ENCODE data around the gene PRKAA2.

Gene PRKAA2

DNA sequence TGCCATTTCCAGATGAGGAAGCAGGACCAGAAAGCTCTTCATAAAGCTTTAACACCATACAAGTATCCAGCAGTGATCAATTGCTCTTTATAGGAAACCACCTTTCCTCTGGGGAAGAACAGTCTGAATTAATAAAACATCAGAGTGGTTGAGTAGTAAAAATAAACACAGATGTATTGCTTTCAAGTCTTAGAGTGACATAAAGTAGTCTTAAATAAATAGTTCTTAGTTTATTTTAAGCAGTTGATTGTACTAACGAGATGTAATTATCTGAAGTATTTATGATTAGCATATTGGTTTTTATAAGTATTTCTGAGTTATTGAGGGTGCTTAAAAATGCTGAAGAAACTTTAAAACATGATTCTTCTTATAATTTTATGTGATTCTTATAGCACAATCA is 67.0 kb downstream of the PRKAA2 start:
- no peak overlapping the region for H3K4me3 ChIP-seq (ENCODE audit: low read depth, low read length)
- TF ChIP-seq, protein P1, sequence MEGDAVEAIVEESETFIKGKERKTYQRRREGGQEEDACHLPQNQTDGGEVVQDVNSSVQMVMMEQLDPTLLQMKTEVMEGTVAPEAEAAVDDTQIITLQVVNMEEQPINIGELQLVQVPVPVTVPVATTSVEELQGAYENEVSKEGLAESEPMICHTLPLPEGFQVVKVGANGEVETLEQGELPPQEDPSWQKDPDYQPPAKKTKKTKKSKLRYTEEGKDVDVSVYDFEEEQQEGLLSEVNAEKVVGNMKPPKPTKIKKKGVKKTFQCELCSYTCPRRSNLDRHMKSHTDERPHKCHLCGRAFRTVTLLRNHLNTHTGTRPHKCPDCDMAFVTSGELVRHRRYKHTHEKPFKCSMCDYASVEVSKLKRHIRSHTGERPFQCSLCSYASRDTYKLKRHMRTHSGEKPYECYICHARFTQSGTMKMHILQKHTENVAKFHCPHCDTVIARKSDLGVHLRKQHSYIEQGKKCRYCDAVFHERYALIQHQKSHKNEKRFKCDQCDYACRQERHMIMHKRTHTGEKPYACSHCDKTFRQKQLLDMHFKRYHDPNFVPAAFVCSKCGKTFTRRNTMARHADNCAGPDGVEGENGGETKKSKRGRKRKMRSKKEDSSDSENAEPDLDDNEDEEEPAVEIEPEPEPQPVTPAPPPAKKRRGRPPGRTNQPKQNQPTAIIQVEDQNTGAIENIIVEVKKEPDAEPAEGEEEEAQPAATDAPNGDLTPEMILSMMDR (IDR thresholded peaks at IDR 0.05; ENCODE audit: low read depth, low read length, missing control alignments), result no peak
- DNase-seq (ENCODE audit: low read depth), result no peak

DNA sequence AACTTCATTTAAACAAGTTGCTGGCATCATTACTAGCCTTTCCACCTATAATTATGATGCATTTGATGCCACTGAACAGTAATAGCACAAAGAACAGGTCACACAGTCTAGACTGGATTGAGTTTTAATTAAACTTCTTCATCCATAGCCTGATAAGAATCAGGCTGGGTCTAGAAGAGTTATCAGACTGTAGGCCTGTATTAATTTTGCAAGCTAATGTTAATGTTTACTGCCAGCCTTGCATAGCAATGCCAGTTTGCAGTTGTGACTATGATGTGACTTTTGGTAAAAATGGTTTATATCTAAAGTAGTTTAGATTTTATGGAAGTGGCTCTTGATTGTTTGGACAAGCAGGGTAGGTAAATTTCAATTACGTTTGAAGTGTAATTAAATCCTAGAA is 68.0 kb downstream of the PRKAA2 start:
- no peak for DNase-seq (ENCODE audit: low read depth)
- TF ChIP-seq, protein P1 (IDR thresholded peaks at IDR 0.05; ENCODE audit: low read depth, low read length, missing control alignments), result no peak
- no peak overlapping the region for H3K4me3 ChIP-seq (ENCODE audit: low read depth, low read length)

GRCh38 chr1:56715156-56715555 is 70.0 kb downstream of the PRKAA2 start:
- no peak for DNase-seq (ENCODE audit: low read depth)
- TF ChIP-seq, protein P1 (IDR thresholded peaks at IDR 0.05; ENCODE audit: low read depth, low read length, missing control alignments), result no peak
- H3K4me3 ChIP-seq (ENCODE audit: low read depth, low read length), result no peak overlapping the region

DNA sequence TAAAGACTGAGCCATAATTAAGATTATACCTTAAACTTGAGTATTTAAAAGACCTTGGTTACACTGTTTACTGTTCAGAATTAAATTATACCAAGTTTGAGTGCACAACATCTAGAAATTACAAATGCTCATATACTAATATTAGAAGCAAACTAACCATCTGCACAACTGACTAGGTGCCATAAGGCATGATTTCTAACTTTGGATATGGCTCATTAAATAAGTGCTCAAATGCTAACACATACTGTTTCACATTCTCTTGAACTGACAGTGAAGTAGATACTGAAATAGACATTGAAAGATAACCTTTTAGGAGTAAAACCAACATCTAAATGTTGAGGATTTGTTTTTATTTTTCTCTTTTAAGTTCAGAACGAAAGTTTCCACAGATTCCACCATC is 74.1 kb downstream of the PRKAA2 start:
- H3K4me3 ChIP-seq (ENCODE audit: low read depth, low read length), result no peak overlapping the region
- DNase-seq (ENCODE audit: low read depth), result no peak
- TF ChIP-seq, protein P1 (IDR thresholded peaks at IDR 0.05; ENCODE audit: low read depth, low read length, missing control alignments), result no peak

DNA sequence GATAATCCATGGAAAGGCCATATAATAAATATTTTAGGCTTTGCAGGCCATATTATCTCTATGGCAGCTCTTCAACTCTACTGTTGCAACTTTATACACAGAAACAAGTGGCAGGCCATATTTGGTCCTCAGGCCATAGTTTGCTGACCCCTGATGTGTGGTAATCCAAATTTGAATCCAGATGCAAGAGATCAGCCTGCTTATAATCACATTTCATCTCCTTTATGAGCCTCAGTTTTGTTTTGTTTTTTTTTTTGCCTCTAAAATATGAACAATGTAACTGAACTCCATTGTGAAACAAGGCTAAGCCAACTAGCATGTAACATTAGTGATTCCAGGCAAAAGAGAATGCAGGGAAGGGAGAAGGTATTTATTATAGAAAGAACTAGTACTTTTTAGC is 81.6 kb downstream of the PRKAA2 start:
- TF ChIP-seq, protein P1 (IDR thresholded peaks at IDR 0.05; ENCODE audit: low read depth, low read length, missing control alignments), result no peak
- DNase-seq (ENCODE audit: low read depth), result no peak

DNA sequence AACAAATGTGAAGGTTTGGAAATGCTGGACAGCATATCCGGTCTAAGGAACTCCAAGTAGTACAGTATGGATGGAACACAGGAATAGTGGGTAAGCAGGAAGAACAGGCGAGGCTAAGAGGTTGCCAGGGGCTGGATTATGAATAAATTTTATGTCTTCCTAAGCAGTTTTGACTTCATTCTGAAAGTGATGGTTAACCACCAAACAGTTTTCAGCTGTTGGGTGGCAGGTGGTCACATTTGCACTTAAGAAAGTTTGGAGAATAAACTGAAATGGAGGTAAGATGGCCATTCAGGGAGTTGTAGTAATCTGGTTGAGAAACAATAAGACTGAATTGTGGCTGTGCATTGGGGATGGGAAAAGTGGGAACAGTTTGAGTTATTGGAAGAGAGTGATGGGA is 83.8 kb downstream of the PRKAA2 start:
- TF ChIP-seq, protein P1 (IDR thresholded peaks at IDR 0.05; ENCODE audit: low read depth, low read length, missing control alignments), result no peak
- no peak overlapping the region for H3K4me3 ChIP-seq (ENCODE audit: low read depth, low read length)
- DNase-seq (ENCODE audit: low read depth), result no peak

More for the DNA sequence above, 81.6 kb downstream of the PRKAA2 start:
- H3K4me3 ChIP-seq (ENCODE audit: low read depth, low read length), result no peak overlapping the region

GRCh38 chr1:56745231-56745630 is 100.1 kb downstream of the PRKAA2 start:
- H3K4me3 ChIP-seq (ENCODE audit: low read depth, low read length), result no peak overlapping the region
- TF ChIP-seq, protein P1 (IDR thresholded peaks at IDR 0.05; ENCODE audit: low read depth, low read length, missing control alignments), result no peak
- no peak for DNase-seq (ENCODE audit: low read depth)

Measured in GM12864 (cell line).